BLaER1 (cell line): ENCODE results near the gene STXBP6.

Source experiments
- H3K27ac ChIP-seq: shearing (Covaris generic); formaldehyde crosslinking; 2 replicates; pipeline ENCODE4 v1.8.1; 2022
- H3K27me3 ChIP-seq: shearing (Covaris generic); formaldehyde crosslinking; 2 replicates; pipeline ENCODE4 v1.8.1; 2022
- H3K36me3 ChIP-seq: shearing (Covaris generic); formaldehyde crosslinking; 2 replicates; pipeline ENCODE4 v1.8.1; 2022
- H3K4me1 ChIP-seq: shearing (Covaris generic); formaldehyde crosslinking; 2 replicates; pipeline ENCODE4 v1.8.1; 2022
- H3K4me2 ChIP-seq: shearing (Covaris generic); formaldehyde crosslinking; 2 replicates; pipeline ENCODE4 v1.8.1; 2022
- H3K4me3 ChIP-seq: shearing (Covaris generic); formaldehyde crosslinking; 2 replicates; pipeline ENCODE4 v1.8.1; 2022
- H3K9ac ChIP-seq: shearing (Covaris generic); formaldehyde crosslinking; 2 replicates; pipeline ENCODE4 v1.8.1; 2022
- H3K9me3 ChIP-seq: shearing (Covaris generic); formaldehyde crosslinking; 2 replicates; pipeline ENCODE4 v1.8.1; 2022
- H4K20me1 ChIP-seq: shearing (Covaris generic); formaldehyde crosslinking; 2 replicates; pipeline ENCODE4 v1.8.1; 2022
- Cebpa-rat ChIP-seq: shearing (Covaris generic); IDR thresholded peaks from 2 replicates; pipeline ENCODE4 v1.8.1; 2022

STXBP6 gene

GRCh38 chr14:24895243-24895583 is 154.7 kb downstream of the STXBP6 start:
- H3K27ac ChIP-seq = no peak overlapping the region
- peaks cover 10% of the 10 kb centered on the region for H3K9me3 ChIP-seq
- no peaks in the 10 kb centered on the region for H3K36me3 ChIP-seq
- no peak overlapping the region for H3K4me2 ChIP-seq
- H3K9ac ChIP-seq = no peak overlapping the region
- TF ChIP-seq Cebpa-rat = no peak
- H3K4me1 ChIP-seq = no peaks in the 10 kb centered on the region
- H3K27me3 ChIP-seq = no peaks in the 10 kb centered on the region
- no peak overlapping the region for H3K4me3 ChIP-seq
- H4K20me1 ChIP-seq = no peaks in the 10 kb centered on the region

GRCh38 chr14:24894583-24895242 is 155.2 kb downstream of the STXBP6 start:
- Histone ChIP-seq H4K20me1 (no peaks in the 10 kb centered on the region), H3K27ac (no peak overlapping the region), H3K9me3 (peaks cover 14% of the 10 kb centered on the region), H3K36me3 (no peaks in the 10 kb centered on the region), H3K4me2 (no peak overlapping the region), H3K4me1 (no peaks in the 10 kb centered on the region), H3K4me3 (no peak overlapping the region), H3K27me3 (no peaks in the 10 kb centered on the region), H3K9ac (no peak overlapping the region)
- no peak for TF ChIP-seq Cebpa-rat

GRCh38 chr14:24892497-24893051 is 157.4 kb downstream of the STXBP6 start:
- Histone ChIP-seq H3K9ac (no peak overlapping the region), H3K9me3 (peaks cover 14% of the 10 kb centered on the region), H3K4me2 (no peak overlapping the region), H3K36me3 (no peaks in the 10 kb centered on the region), H3K27ac (no peak overlapping the region), H3K4me1 (no peaks in the 10 kb centered on the region), H3K4me3 (no peak overlapping the region), H3K27me3 (no peaks in the 10 kb centered on the region), H4K20me1 (no peaks in the 10 kb centered on the region)
- no peak for TF ChIP-seq Cebpa-rat

GRCh38 chr14:24891987-24892496 is 157.9 kb downstream of the STXBP6 start:
- Histone ChIP-seq H3K4me2 (no peak overlapping the region), H3K4me3 (no peak overlapping the region), H3K36me3 (no peaks in the 10 kb centered on the region), H3K9me3 (peaks cover 14% of the 10 kb centered on the region), H3K27me3 (no peaks in the 10 kb centered on the region), H4K20me1 (no peaks in the 10 kb centered on the region), H3K9ac (no peak overlapping the region), H3K27ac (no peak overlapping the region), H3K4me1 (no peaks in the 10 kb centered on the region)
- no peak for TF ChIP-seq Cebpa-rat

- H3K9ac ChIP-seq = no peak overlapping the region
- H4K20me1 ChIP-seq = no peaks in the 10 kb centered on the region
- no peaks in the 10 kb centered on the region for H3K4me1 ChIP-seq
- peaks cover 14% of the 10 kb centered on the region for H3K9me3 ChIP-seq
- H3K4me2 ChIP-seq = no peak overlapping the region
- no peaks in the 10 kb centered on the region for H3K27me3 ChIP-seq
- H3K27ac ChIP-seq = no peak overlapping the region
- no peak overlapping the region for H3K4me3 ChIP-seq
- TF ChIP-seq Cebpa-rat = no peak
- no peaks in the 10 kb centered on the region for H3K36me3 ChIP-seq
These were observed 159.2 kb downstream of the STXBP6 start for GRCh38 chr14:24890716-24891115.

- no peaks in the 10 kb centered on the region for H4K20me1 ChIP-seq
- H3K36me3 ChIP-seq = no peaks in the 10 kb centered on the region
- no peaks in the 10 kb centered on the region for H3K4me1 ChIP-seq
- H3K27me3 ChIP-seq = no peaks in the 10 kb centered on the region
- no peak overlapping the region for H3K4me2 ChIP-seq
- peaks cover 14% of the 10 kb centered on the region for H3K9me3 ChIP-seq
- no peak for TF ChIP-seq Cebpa-rat
- no peak overlapping the region for H3K27ac ChIP-seq
- no peak overlapping the region for H3K9ac ChIP-seq
- no peak overlapping the region for H3K4me3 ChIP-seq
These were observed 160.1 kb downstream of the STXBP6 start for GRCh38 chr14:24889843-24890242.

- no peak overlapping the region for H3K4me2 ChIP-seq
- peaks cover 14% of the 10 kb centered on the region for H3K9me3 ChIP-seq
- H3K4me1 ChIP-seq = no peaks in the 10 kb centered on the region
- no peaks in the 10 kb centered on the region for H4K20me1 ChIP-seq
- H3K27me3 ChIP-seq = no peaks in the 10 kb centered on the region
- no peak for TF ChIP-seq Cebpa-rat
- H3K9ac ChIP-seq = no peak overlapping the region
- H3K36me3 ChIP-seq = no peaks in the 10 kb centered on the region
- no peak overlapping the region for H3K27ac ChIP-seq
- no peak overlapping the region for H3K4me3 ChIP-seq
These were observed 161.4 kb downstream of the STXBP6 start for GRCh38 chr14:24888532-24888931.

GRCh38 chr14:24887623-24888304 is 162.2 kb downstream of the STXBP6 start:
- no peak for TF ChIP-seq Cebpa-rat
- Histone ChIP-seq H4K20me1 (no peaks in the 10 kb centered on the region), H3K4me3 (no peak overlapping the region), H3K27ac (no peak overlapping the region), H3K36me3 (no peaks in the 10 kb centered on the region), H3K27me3 (no peaks in the 10 kb centered on the region), H3K4me2 (no peak overlapping the region), H3K9me3 (peaks cover 14% of the 10 kb centered on the region), H3K4me1 (no peaks in the 10 kb centered on the region), H3K9ac (no peak overlapping the region)

- Histone ChIP-seq H3K9me3 (peaks cover 7% of the 10 kb centered on the region), H3K4me3 (no peak overlapping the region), H3K36me3 (no peaks in the 10 kb centered on the region), H4K20me1 (no peaks in the 10 kb centered on the region), H3K4me2 (no peak overlapping the region), H3K27ac (no peak overlapping the region), H3K4me1 (no peaks in the 10 kb centered on the region), H3K9ac (no peak overlapping the region), H3K27me3 (no peaks in the 10 kb centered on the region)
- TF ChIP-seq Cebpa-rat = no peak
These were observed 164.5 kb downstream of the STXBP6 start for GRCh38 chr14:24885410-24885913.

- Histone ChIP-seq H3K9me3 (no peaks in the 10 kb centered on the region), H3K27me3 (no peaks in the 10 kb centered on the region), H4K20me1 (no peaks in the 10 kb centered on the region), H3K4me2 (no peak overlapping the region), H3K36me3 (no peaks in the 10 kb centered on the region), H3K9ac (no peak overlapping the region), H3K4me1 (no peaks in the 10 kb centered on the region), H3K4me3 (no peak overlapping the region), H3K27ac (no peak overlapping the region)
- no peak for TF ChIP-seq Cebpa-rat
These were observed 166.4 kb downstream of the STXBP6 start for GRCh38 chr14:24883576-24883975.
